HL-60 (cell line): ENCODE measurements around the gene STATH.

Experiments used
- GABPA ChIP-seq: IDR thresholded peaks from 2 replicates; pipeline ENCODE4 v1.6.1; 2012; ENCODE audit warnings: low read depth
- POLR2AphosphoS5 ChIP-seq: IDR thresholded peaks from 2 replicates; pipeline ENCODE4 v1.6.1; 2012; ENCODE audit warnings: low read depth
- TF ChIP-seq, protein P1 (sequence below): IDR thresholded peaks from one replicate; pipeline ENCODE4 v1.5.1; 2011; ENCODE audit warnings: low read length, control low read depth, inconsistent platforms; ENCODE audit not compliant: insufficient read depth
- TF ChIP-seq, protein P2 (sequence below): IDR thresholded peaks from 2 replicates; pipeline ENCODE4 v1.6.1; 2012; ENCODE audit warnings: low read depth; ENCODE audit not compliant: insufficient replicate concordance

DNA sequence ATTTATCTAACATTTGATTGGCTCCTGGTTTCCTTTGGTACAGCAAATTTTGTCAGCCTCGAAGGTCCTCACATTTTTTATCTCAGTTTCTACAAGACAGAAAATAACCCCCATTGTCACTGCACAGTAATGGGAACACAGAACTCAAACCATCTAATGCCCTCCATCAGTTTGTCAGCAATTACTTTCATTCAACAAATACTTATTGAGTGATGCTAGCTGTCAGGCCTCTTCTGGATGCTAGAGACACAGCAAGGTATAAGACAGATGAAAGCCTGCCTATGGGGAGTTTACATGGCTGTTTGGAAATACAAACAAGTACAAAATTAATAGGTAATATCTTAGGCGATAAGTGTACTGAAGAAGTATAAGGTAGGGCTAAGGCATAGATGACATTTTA, 27.5 kb downstream of the STATH start:
- TF ChIP-seq, protein P1, sequence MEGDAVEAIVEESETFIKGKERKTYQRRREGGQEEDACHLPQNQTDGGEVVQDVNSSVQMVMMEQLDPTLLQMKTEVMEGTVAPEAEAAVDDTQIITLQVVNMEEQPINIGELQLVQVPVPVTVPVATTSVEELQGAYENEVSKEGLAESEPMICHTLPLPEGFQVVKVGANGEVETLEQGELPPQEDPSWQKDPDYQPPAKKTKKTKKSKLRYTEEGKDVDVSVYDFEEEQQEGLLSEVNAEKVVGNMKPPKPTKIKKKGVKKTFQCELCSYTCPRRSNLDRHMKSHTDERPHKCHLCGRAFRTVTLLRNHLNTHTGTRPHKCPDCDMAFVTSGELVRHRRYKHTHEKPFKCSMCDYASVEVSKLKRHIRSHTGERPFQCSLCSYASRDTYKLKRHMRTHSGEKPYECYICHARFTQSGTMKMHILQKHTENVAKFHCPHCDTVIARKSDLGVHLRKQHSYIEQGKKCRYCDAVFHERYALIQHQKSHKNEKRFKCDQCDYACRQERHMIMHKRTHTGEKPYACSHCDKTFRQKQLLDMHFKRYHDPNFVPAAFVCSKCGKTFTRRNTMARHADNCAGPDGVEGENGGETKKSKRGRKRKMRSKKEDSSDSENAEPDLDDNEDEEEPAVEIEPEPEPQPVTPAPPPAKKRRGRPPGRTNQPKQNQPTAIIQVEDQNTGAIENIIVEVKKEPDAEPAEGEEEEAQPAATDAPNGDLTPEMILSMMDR, result no peak
- TF ChIP-seq POLR2AphosphoS5 (no peak), GABPA (no peak)
- TF ChIP-seq, protein P2, sequence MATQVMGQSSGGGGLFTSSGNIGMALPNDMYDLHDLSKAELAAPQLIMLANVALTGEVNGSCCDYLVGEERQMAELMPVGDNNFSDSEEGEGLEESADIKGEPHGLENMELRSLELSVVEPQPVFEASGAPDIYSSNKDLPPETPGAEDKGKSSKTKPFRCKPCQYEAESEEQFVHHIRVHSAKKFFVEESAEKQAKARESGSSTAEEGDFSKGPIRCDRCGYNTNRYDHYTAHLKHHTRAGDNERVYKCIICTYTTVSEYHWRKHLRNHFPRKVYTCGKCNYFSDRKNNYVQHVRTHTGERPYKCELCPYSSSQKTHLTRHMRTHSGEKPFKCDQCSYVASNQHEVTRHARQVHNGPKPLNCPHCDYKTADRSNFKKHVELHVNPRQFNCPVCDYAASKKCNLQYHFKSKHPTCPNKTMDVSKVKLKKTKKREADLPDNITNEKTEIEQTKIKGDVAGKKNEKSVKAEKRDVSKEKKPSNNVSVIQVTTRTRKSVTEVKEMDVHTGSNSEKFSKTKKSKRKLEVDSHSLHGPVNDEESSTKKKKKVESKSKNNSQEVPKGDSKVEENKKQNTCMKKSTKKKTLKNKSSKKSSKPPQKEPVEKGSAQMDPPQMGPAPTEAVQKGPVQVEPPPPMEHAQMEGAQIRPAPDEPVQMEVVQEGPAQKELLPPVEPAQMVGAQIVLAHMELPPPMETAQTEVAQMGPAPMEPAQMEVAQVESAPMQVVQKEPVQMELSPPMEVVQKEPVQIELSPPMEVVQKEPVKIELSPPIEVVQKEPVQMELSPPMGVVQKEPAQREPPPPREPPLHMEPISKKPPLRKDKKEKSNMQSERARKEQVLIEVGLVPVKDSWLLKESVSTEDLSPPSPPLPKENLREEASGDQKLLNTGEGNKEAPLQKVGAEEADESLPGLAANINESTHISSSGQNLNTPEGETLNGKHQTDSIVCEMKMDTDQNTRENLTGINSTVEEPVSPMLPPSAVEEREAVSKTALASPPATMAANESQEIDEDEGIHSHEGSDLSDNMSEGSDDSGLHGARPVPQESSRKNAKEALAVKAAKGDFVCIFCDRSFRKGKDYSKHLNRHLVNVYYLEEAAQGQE, result no peak
